HL-60 (cell line): ENCODE data around the gene MYCBP.

Experiments used
- DNase-seq, 2 experiments: peaks; one replicate each; pipeline ENCODE4 v3.0.0-alpha.2; 2010 to 2020; ENCODE audit warnings: low read depth in 1 of 2, low spot score in 1 of 2
- H3K27ac ChIP-seq: fragments of 250-450 bp; sonication (Bioruptor Pico); replicated peaks from 2 replicates; pipeline ENCODE4 v1.5.1; 2020; ENCODE audit warnings: mild to moderate bottlenecking, moderate library complexity
- H3K27me3 ChIP-seq: fragments of 250-450 bp; sonication (Bioruptor Pico); 2 replicates; pipeline ENCODE4 v1.5.1; 2021; ENCODE audit warnings: mild to moderate bottlenecking, moderate library complexity; ENCODE audit not compliant: insufficient read depth, poor library complexity, severe bottlenecking
- H3K4me3 ChIP-seq: replicated peaks from 2 replicates; pipeline ENCODE4 v1.5.1; 2011; ENCODE audit warnings: mild to moderate bottlenecking, control low read depth, low read length; ENCODE audit not compliant: insufficient read depth
- GABPA ChIP-seq: IDR thresholded peaks from 2 replicates; pipeline ENCODE4 v1.6.1; 2012; ENCODE audit warnings: low read depth
- POLR2AphosphoS5 ChIP-seq: IDR thresholded peaks from 2 replicates; pipeline ENCODE4 v1.6.1; 2012; ENCODE audit warnings: low read depth
- SPI1 ChIP-seq: IDR thresholded peaks from 2 replicates; pipeline ENCODE4 v1.6.1; 2012; ENCODE audit warnings: low read depth, mild to moderate bottlenecking, borderline replicate concordance
- TF ChIP-seq, protein P1 (sequence below): IDR thresholded peaks from one replicate; pipeline ENCODE4 v1.5.1; 2011; ENCODE audit warnings: low read length, control low read depth, inconsistent platforms; ENCODE audit not compliant: insufficient read depth
- TF ChIP-seq, protein P2 (sequence below): IDR thresholded peaks from 2 replicates; pipeline ENCODE4 v1.6.1; 2012; ENCODE audit warnings: low read depth; ENCODE audit not compliant: insufficient replicate concordance

MYCBP gene

DNA sequence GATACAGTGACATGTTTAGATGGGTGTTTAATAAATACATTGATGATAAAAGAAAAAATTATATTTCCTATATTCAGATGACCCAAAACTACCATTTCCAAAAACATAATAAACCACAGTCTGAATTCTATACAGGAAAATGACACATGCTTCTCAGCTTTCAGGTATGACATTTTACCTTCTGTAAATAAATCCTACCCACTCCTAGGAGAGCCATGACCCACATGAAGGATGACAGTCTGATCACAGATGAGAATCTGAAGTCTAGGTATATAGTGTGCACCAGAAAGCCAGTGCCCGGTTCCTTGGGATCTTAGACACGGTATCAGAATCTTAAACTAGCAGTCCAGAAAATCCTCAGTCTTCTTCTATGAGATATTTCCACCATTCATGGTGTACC lies 11.9 kb upstream of the MYCBP start:
- Histone ChIP-seq H3K27me3 (no peaks in the 10 kb centered on the region), H3K27ac (no peak overlapping the region), H3K4me3 (no peak overlapping the region)
- no peak for DNase-seq
- TF ChIP-seq, protein P1, sequence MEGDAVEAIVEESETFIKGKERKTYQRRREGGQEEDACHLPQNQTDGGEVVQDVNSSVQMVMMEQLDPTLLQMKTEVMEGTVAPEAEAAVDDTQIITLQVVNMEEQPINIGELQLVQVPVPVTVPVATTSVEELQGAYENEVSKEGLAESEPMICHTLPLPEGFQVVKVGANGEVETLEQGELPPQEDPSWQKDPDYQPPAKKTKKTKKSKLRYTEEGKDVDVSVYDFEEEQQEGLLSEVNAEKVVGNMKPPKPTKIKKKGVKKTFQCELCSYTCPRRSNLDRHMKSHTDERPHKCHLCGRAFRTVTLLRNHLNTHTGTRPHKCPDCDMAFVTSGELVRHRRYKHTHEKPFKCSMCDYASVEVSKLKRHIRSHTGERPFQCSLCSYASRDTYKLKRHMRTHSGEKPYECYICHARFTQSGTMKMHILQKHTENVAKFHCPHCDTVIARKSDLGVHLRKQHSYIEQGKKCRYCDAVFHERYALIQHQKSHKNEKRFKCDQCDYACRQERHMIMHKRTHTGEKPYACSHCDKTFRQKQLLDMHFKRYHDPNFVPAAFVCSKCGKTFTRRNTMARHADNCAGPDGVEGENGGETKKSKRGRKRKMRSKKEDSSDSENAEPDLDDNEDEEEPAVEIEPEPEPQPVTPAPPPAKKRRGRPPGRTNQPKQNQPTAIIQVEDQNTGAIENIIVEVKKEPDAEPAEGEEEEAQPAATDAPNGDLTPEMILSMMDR: no peak
- no peak for TF ChIP-seq POLR2AphosphoS5
- TF ChIP-seq GABPA: no peak
- no peak for TF ChIP-seq SPI1
- TF ChIP-seq, protein P2, sequence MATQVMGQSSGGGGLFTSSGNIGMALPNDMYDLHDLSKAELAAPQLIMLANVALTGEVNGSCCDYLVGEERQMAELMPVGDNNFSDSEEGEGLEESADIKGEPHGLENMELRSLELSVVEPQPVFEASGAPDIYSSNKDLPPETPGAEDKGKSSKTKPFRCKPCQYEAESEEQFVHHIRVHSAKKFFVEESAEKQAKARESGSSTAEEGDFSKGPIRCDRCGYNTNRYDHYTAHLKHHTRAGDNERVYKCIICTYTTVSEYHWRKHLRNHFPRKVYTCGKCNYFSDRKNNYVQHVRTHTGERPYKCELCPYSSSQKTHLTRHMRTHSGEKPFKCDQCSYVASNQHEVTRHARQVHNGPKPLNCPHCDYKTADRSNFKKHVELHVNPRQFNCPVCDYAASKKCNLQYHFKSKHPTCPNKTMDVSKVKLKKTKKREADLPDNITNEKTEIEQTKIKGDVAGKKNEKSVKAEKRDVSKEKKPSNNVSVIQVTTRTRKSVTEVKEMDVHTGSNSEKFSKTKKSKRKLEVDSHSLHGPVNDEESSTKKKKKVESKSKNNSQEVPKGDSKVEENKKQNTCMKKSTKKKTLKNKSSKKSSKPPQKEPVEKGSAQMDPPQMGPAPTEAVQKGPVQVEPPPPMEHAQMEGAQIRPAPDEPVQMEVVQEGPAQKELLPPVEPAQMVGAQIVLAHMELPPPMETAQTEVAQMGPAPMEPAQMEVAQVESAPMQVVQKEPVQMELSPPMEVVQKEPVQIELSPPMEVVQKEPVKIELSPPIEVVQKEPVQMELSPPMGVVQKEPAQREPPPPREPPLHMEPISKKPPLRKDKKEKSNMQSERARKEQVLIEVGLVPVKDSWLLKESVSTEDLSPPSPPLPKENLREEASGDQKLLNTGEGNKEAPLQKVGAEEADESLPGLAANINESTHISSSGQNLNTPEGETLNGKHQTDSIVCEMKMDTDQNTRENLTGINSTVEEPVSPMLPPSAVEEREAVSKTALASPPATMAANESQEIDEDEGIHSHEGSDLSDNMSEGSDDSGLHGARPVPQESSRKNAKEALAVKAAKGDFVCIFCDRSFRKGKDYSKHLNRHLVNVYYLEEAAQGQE: no peak

DNA sequence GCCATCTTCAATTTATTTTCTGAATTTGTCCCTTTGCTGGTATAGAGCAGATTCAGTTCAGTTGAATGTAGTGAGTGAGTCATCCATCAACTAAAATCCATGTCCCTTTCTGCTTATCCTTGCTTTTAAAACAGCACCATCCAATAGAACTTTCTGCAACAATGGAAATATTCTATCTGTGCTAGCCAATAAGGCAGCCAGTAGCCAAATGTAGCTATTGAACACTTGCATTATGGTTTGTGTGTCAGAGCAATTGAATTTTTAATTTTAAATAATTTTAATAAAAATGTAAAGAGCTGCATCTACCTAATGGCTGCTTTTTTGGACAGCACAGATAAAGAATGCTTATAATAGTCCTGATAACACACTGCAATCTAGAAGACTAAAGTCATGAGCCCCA lies 8.3 kb upstream of the MYCBP start, which contains the start of gene GJA9:
GJA9 (minus strand) TSS at position 101 of the 400 bp plus-strand sequence. CDS start 5,489 bp downstream, outside the sequence.
- no peak within 1 kb of the TSS for H3K4me3 ChIP-seq
- H3K27ac ChIP-seq: no peak within 1 kb of the TSS
- DNase-seq: no peak
- no peaks in the 10 kb centered on the region for H3K27me3 ChIP-seq
- TF ChIP-seq, protein P2: no peak
- TF ChIP-seq GABPA: no peak
- no peak for TF ChIP-seq SPI1
- TF ChIP-seq, protein P1: no peak
- no peak for TF ChIP-seq POLR2AphosphoS5

DNA sequence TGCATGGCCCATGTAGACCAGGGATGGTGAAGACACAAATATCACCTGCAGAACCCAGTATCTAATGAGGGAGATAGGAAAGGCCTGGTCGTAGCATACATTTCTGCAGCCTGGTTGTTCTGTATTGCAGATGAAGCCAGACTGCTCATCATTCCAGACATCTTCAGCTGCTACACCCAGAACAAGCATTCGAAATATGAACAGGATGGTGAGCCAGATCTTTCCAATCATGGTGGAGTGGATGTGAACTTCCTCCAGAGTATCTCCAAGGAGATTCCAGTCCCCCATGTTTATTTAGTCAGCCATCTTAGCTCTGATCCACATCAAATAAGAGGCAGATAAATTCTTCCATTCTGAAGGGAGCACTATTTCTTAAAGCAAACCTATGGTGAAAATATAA lies 2.7 kb upstream of the MYCBP start:
- DNase-seq: no peak
- Histone ChIP-seq H3K27ac (no peak overlapping the region), H3K27me3 (no peaks in the 10 kb centered on the region), H3K4me3 (no peak overlapping the region)
- TF ChIP-seq, protein P1: no peak
- TF ChIP-seq POLR2AphosphoS5: no peak
- TF ChIP-seq, protein P2: no peak
- no peak for TF ChIP-seq SPI1
- TF ChIP-seq GABPA: no peak
